ENCODE results near the gene MOB3C.

The MOB3C gene

GRCh38 chr1:46637444-46638083 lies 21.0 kb upstream of the MOB3C start:
- DNase-seq, result no peak

- DNase-seq, result no peak
Measured at GRCh38 chr1:46635205-46635604, 18.6 kb upstream of the MOB3C start.

GRCh38 chr1:46630719-46631118 lies 14.1 kb upstream of the MOB3C start:
- DNase-seq, result no peak

GRCh38 chr1:46623743-46624644 lies 7.4 kb upstream of the MOB3C start:
- no peak for DNase-seq

GRCh38 chr1:46622344-46622743 lies 5.7 kb upstream of the MOB3C start:
- peak; percentile 58 for DNase-seq

GRCh38 chr1:46621930-46622329 lies 5.3 kb upstream of the MOB3C start:
- no peak for DNase-seq

- DNase-seq, result no peak
Measured at GRCh38 chr1:46619656-46620258, 3.1 kb upstream of the MOB3C start.

- DNase-seq, result no peak
Measured at GRCh38 chr1:46618754-46619415, 2.3 kb upstream of the MOB3C start.

GRCh38 chr1:46617833-46618232 lies 1.2 kb upstream of the MOB3C start:
- no peak for DNase-seq

- DNase-seq, result no peak
Measured at GRCh38 chr1:46617108-46617800, 643 bp upstream of the MOB3C start.

- no peak for DNase-seq
Measured at GRCh38 chr1:46615735-46616134, 876 bp downstream of the MOB3C start.

- DNase-seq, result no peak
Measured at GRCh38 chr1:46615088-46615487, 1.5 kb downstream of the MOB3C start.

- DNase-seq, result no peak
Measured at GRCh38 chr1:46614604-46614984, 2.0 kb downstream of the MOB3C start.

GRCh38 chr1:46613661-46614603 lies 2.7 kb downstream of the MOB3C start:
- DNase-seq, result peak; percentile 83

GRCh38 chr1:46612937-46613660 lies 3.5 kb downstream of the MOB3C start:
- no peak for DNase-seq

GRCh38 chr1:46611691-46612221 lies 4.9 kb downstream of the MOB3C start:
- no peak for DNase-seq

GRCh38 chr1:46607345-46608130 lies 9.1 kb downstream of the MOB3C start:
- no peak for DNase-seq

- peak; percentile 96 for DNase-seq
Measured at GRCh38 chr1:46606255-46606965, 10.2 kb downstream of the MOB3C start.

- no peak for DNase-seq
Measured at GRCh38 chr1:46605232-46605631, 11.4 kb downstream of the MOB3C start.
